SU-DHL-6 (cell line): ENCODE measurements around the gene CIT.

ENCODE experiments used
- CTCF ChIP-seq: fragments of 200-600 bp; sonication (generic); IDR thresholded peaks from one replicate; pipeline ENCODE4 v1.5.1; 2017; ENCODE audit warnings: antibody characterized with exemption, mild to moderate bottlenecking, low read length, moderate library complexity; ENCODE audit not compliant: insufficient read depth, poor library complexity, severe bottlenecking
- EZH2phosphoT487 ChIP-seq: fragments of 200-600 bp; sonication (generic), shearing (Covaris generic); conservative IDR thresholded peaks from 2 replicates; pipeline ENCODE4 v1.6.1; 2018; ENCODE audit warnings: mild to moderate bottlenecking, antibody characterized with exemption, low read length, moderate library complexity, mixed read lengths

- TF ChIP-seq EZH2phosphoT487 (no peak), CTCF (no peak)
Observed at GRCh38 chr12:119913536-119914330, 36.6 kb upstream of the CIT start.
